Panc1 (cell line): Measurements from ENCODE around the gene CLRN3. TPM values are rescaled to one million over a fixed set of nuclear protein-coding genes. Genes with fewer than 3 reads are reported as not detected.

Experiments used
- ATAC-seq: fragments of 200-7000 bp; cut with Tn5 transposase; 2 replicates; pipeline ENCODE4 v1.9.1; 2020; ENCODE audit warnings: mild to moderate bottlenecking, moderate library complexity
- BruUV-seq: library from RNA; stranded (reverse); fragments of 400-500 nt; replicated peaks from 2 replicates; lab custom pipeline; 2021; lab: Mats Ljungman, UMichigan
- CTCF ChIA-PET: fragments of 300-600 bp; sonication (Branson Sonifier 250); formaldehyde crosslinking; loops from one replicate; lab custom pipeline; 2022; ENCODE audit warnings: antibody characterized with exemption; lab: Charles Lee
- POLR2A ChIA-PET: fragments of 300-600 bp; sonication (Branson Sonifier 250); formaldehyde crosslinking; loops from one replicate; lab custom pipeline; 2022; ENCODE audit warnings: antibody characterized with exemption; lab: Charles Lee
- DNase-seq: peaks from one replicate; pipeline ENCODE4 v3.0.0-alpha.2; 2010; ENCODE audit warnings: low read depth, low spot score
- H3K27ac ChIP-seq: 2 replicates; pipeline ENCODE4 v1.5.1; 2011; ENCODE audit warnings: mild to moderate bottlenecking, low read length, inconsistent platforms
- H3K27me3 ChIP-seq: fragments of 200-500 bp; sonication (Bioruptor generic); 2 replicates; pipeline ENCODE4 v1.6.0; 2014; ENCODE audit warnings: low read length, inconsistent platforms; ENCODE audit not compliant: control insufficient read depth, insufficient read depth
- H3K36me3 ChIP-seq: fragments of 200-500 bp; sonication (Bioruptor generic); 2 replicates; pipeline ENCODE4 v1.5.1; 2014; ENCODE audit warnings: inconsistent platforms, mild to moderate bottlenecking, low read length, moderate library complexity; ENCODE audit not compliant: control insufficient read depth, insufficient read depth
- H3K4me1 ChIP-seq: 2 replicates; pipeline ENCODE4 v1.5.1; 2011; ENCODE audit warnings: inconsistent platforms, mild to moderate bottlenecking, low read length, moderate library complexity; ENCODE audit not compliant: control insufficient read depth, insufficient read depth
- H3K4me3 ChIP-seq, 2 experiments: 2 replicates each; pipeline ENCODE4 v1.5.1; 2011 to 2012; ENCODE audit warnings: low read depth in 2 of 2, low read length in 2 of 2, mild to moderate bottlenecking in 2 of 2, inconsistent platforms in 1 of 2, moderate library complexity in 1 of 2
- H3K9me3 ChIP-seq: fragments of 200-500 bp; sonication (Bioruptor generic); 2 replicates; pipeline ENCODE4 v1.5.1; 2014; ENCODE audit warnings: low read depth, mild to moderate bottlenecking, inconsistent platforms, low read length, moderate library complexity; ENCODE audit not compliant: control insufficient read depth, insufficient read depth
- CTCF ChIP-seq: fragments of 450-650 bp; IDR thresholded peaks from 2 replicates; pipeline ENCODE4 v1.5.1; 2017; ENCODE audit warnings: mild to moderate bottlenecking
- POLR2AphosphoS5 ChIP-seq: IDR thresholded peaks from 2 replicates; pipeline ENCODE4 v1.6.1; 2012; ENCODE audit warnings: mild to moderate bottlenecking, low read depth, low read length, moderate library complexity
- REST ChIP-seq, 2 experiments: IDR thresholded peaks; 2 replicates each; pipeline ENCODE4 v1.6.1; 2011 to 2012; ENCODE audit warnings: low read depth in 2 of 2, control low read depth in 1 of 2, low read length in 1 of 2, mild to moderate bottlenecking in 1 of 2, moderate library complexity in 1 of 2; ENCODE audit not compliant: insufficient read depth in 1 of 2
- SIN3A ChIP-seq: IDR thresholded peaks from 2 replicates; pipeline ENCODE4 v1.6.1; 2012; ENCODE audit warnings: low read depth, mild to moderate bottlenecking, low read length, moderate library complexity, borderline replicate concordance; ENCODE audit not compliant: insufficient read depth
- TCF7L2 ChIP-seq: IDR thresholded peaks from 2 replicates; pipeline ENCODE4 v1.6.1; 2011; ENCODE audit warnings: mild to moderate bottlenecking, low read depth, low read length, inconsistent platforms
- in situ Hi-C: cut with HindIII; loops from 2 replicates; pipeline ENCODE4 v1.10.0; 2016; ENCODE audit warnings: low sequenced_read_pairs, low pct_unique_long_range_greater_than_20kb
- intact Hi-C: fragments of 100-400 bp; cut with micrococcal nuclease; formaldehyde crosslinking; loops from one replicate; pipeline ENCODE4 v1.10.0; 2022; ENCODE audit not compliant: unreplicated experiment
- total RNA-seq: library from RNA; stranded (reverse); gene quantifications from one replicate; pipeline ENCODE4 v1.2.1, GENCODE V29; 2021; ENCODE audit not compliant: unreplicated experiment

CLRN3 gene
- total RNA-seq, 1 experiment from 2014 or later, result not detected

GRCh38 chr10:127890832-127891334 lies 1.9 kb downstream of the CLRN3 start:
- ChIA-PET CTCF (no interaction called here), POLR2A (no interaction called here)
- BruUV-seq, result no TSS peak
- DNase-seq, result no peak
- Histone ChIP-seq H3K36me3 (no peaks in the 10 kb centered on the region), H3K27me3 (peaks cover 15% of the 10 kb centered on the region), H3K9me3 (no peaks in the 10 kb centered on the region), H3K4me3 (no peak overlapping the region), H3K4me1 (no peaks in the 10 kb centered on the region), H3K27ac (no peak overlapping the region)
- intact Hi-C loops (no loop called here), in situ Hi-C loops (no loop called here)
- ATAC-seq, result no peak
- TF ChIP-seq POLR2AphosphoS5, result no peak
- no peak for TF ChIP-seq CTCF
- TF ChIP-seq TCF7L2, result no peak
- no peak for TF ChIP-seq REST (IDR thresholded peaks at IDR 0.05; ENCODE audit: insufficient read depth in 1 of 2, low read depth in 2 of 2, low read length in 1 of 2)
- no peak for TF ChIP-seq SIN3A

- H3K36me3 ChIP-seq, result no peaks in the 10 kb centered on the region
- H3K9me3 ChIP-seq, result no peaks in the 10 kb centered on the region
- H3K27ac ChIP-seq, result no peak overlapping the region
- POLR2A ChIA-PET, result no interaction called here
- no peak for ATAC-seq
- intact Hi-C loops (no loop called here), in situ Hi-C loops (no loop called here)
- H3K27me3 ChIP-seq, result peaks cover 15% of the 10 kb centered on the region
- BruUV-seq, result no TSS peak
- DNase-seq, result no peak
- H3K4me3 ChIP-seq, result no peak overlapping the region
- H3K4me1 ChIP-seq, result no peaks in the 10 kb centered on the region
- CTCF ChIA-PET, result no interaction called here
- no peak for TF ChIP-seq TCF7L2
- TF ChIP-seq CTCF, result no peak
- no peak for TF ChIP-seq REST (IDR thresholded peaks at IDR 0.05; ENCODE audit: insufficient read depth in 1 of 2, low read depth in 2 of 2, low read length in 1 of 2)
- TF ChIP-seq POLR2AphosphoS5, result no peak
- TF ChIP-seq SIN3A, result no peak
Measured at GRCh38 chr10:127890216-127890615, 2.5 kb downstream of the CLRN3 start.
